A549 (cell line): ENCODE results near the gene ATP8A2.

Experiments used
- CEBPB ChIP-seq, 2 experiments: fragments of >200 bp in 1 of 2; sonication (Bioruptor Twin) in 1 of 2; formaldehyde crosslinking in 1 of 2; IDR thresholded peaks; 2 replicates each; pipeline ENCODE4 v1.6.1; 2012 to 2016
- CTCF ChIP-seq: fragments of >200 bp; sonication (Bioruptor Twin); formaldehyde crosslinking; IDR thresholded peaks from 3 replicates; pipeline ENCODE4 v1.5.1; 2016
- FOSL2 ChIP-seq, 2 experiments: fragments of 450-650 bp in 1 of 2; fragments of >200 bp in 1 of 2; sonication (Bioruptor Twin) in 1 of 2; formaldehyde crosslinking; IDR thresholded peaks; 2 replicates each; pipeline versions ENCODE4 v1.5.0 to v1.6.1; 2016 to 2020; ENCODE audit warnings: mild to moderate bottlenecking in 1 of 2, moderate library complexity in 1 of 2
- HDAC2 ChIP-seq: fragments of 200-600 bp; sonication (generic); IDR thresholded peaks from 2 replicates; pipeline ENCODE4 v1.6.1; 2016
- POLR2A ChIP-seq: IDR thresholded peaks from 2 replicates; pipeline ENCODE4 v1.6.1; 2012; ENCODE audit warnings: mild to moderate bottlenecking, low read length
- RFX5 ChIP-seq: fragments of 450-650 bp; IDR thresholded peaks from 2 replicates; pipeline ENCODE4 v1.7.1; 2014; ENCODE audit warnings: antibody characterized with exemption, mild to moderate bottlenecking, moderate library complexity
- RNF2 ChIP-seq: fragments of 200-600 bp; sonication (generic); IDR thresholded peaks from 2 replicates; pipeline ENCODE4 v1.6.1; 2016; ENCODE audit warnings: low read depth, mild to moderate bottlenecking, antibody characterized with exemption, moderate library complexity, borderline replicate concordance
- SMC3 ChIP-seq: fragments of >200 bp; sonication (Bioruptor Twin); formaldehyde crosslinking; IDR thresholded peaks from 3 replicates; pipeline ENCODE4 v1.6.1; 2018; ENCODE audit warnings: inconsistent platforms
- USF2 ChIP-seq: fragments of 450-650 bp; IDR thresholded peaks from 2 replicates; pipeline ENCODE4 v1.6.1; 2014; ENCODE audit warnings: antibody characterized with exemption
- TF ChIP-seq, protein P1 (sequence below): IDR thresholded peaks from 2 replicates; pipeline ENCODE4 v1.6.1; 2012
- TF ChIP-seq, protein P2 (sequence below): IDR thresholded peaks from 2 replicates; pipeline ENCODE4 v1.6.1; 2012

GRCh38 chr13:26036383-26036782 lies 664.6 kb downstream of the ATP8A2 start:
- TF ChIP-seq, protein P1, sequence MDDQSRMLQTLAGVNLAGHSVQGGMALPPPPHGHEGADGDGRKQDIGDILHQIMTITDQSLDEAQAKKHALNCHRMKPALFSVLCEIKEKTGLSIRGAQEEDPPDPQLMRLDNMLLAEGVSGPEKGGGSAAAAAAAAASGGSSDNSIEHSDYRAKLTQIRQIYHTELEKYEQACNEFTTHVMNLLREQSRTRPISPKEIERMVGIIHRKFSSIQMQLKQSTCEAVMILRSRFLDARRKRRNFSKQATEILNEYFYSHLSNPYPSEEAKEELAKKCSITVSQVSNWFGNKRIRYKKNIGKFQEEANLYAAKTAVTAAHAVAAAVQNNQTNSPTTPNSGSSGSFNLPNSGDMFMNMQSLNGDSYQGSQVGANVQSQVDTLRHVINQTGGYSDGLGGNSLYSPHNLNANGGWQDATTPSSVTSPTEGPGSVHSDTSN = no peak
- TF ChIP-seq HDAC2 (no peak), RFX5 (no peak), CTCF (no peak), POLR2A (no peak), USF2 (no peak), RNF2 (no peak), FOSL2 (IDR thresholded peaks at IDR 0.05) (no peak), FOSL2 (CRISPR knock-in tag; IDR thresholded peaks at IDR 0.05) (no peak), CEBPB (IDR thresholded peaks at IDR 0.05) (no peak), SMC3 (no peak)
- TF ChIP-seq, protein P2, sequence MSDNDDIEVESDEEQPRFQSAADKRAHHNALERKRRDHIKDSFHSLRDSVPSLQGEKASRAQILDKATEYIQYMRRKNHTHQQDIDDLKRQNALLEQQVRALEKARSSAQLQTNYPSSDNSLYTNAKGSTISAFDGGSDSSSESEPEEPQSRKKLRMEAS = no peak
